H1 (cell line): ENCODE measurements around the gene CDKN2A. TPM values are rescaled to one million over a fixed set of nuclear protein-coding genes. Genes with fewer than 3 reads are reported as not detected.

Experiments used
- CTCF ChIA-PET: fragments of 300-600 bp; sonication (Branson Sonifier 250); formaldehyde crosslinking; loops from one replicate; lab custom pipeline; 2021; ENCODE audit not compliant: partially characterized antibody; lab: Charles Lee
- POLR2A ChIA-PET: fragments of 300-600 bp; sonication (Branson Sonifier 250); formaldehyde crosslinking; loops from one replicate; lab custom pipeline; 2021; ENCODE audit warnings: inconsistent platforms; ENCODE audit not compliant: partially characterized antibody; lab: Charles Lee
- DNase-seq, 2 experiments: peaks; one replicate each; pipeline versions ENCODE4 v3.0.0 to v3.0.0-alpha.2; 2010 to 2022; ENCODE audit warnings: low spot score in 2 of 2, low read depth in 1 of 2, mixed read lengths in 1 of 2
- FAIRE-seq: peaks from 2 replicates; lab custom pipeline; 2011; peaks lifted over from hg19 to GRCh38; lab: Jason Lieb, UNC
- H2AFZ ChIP-seq: 2 replicates; pipeline ENCODE4 v1.8.1; 2012; ENCODE audit warnings: low read length, inconsistent platforms
- H2AK5ac ChIP-seq: 2 replicates; pipeline ENCODE4 v1.6.1; 2013; ENCODE audit warnings: low read depth, low read length
- H2BK120ac ChIP-seq: replicated peaks from 2 replicates; pipeline ENCODE3; 2013; ENCODE audit warnings: low read depth, low read length, inconsistent platforms
- H2BK12ac ChIP-seq: 2 replicates; pipeline ENCODE4 v1.6.1; 2013; ENCODE audit warnings: low read depth, low read length
- H2BK15ac ChIP-seq: 2 replicates; pipeline ENCODE4 v1.6.1; 2013; ENCODE audit warnings: low read length
- H2BK20ac ChIP-seq: 2 replicates; pipeline ENCODE4 v1.6.1; 2013; ENCODE audit warnings: low read length
- H2BK5ac ChIP-seq: 2 replicates; pipeline ENCODE4 v1.6.1; 2013; ENCODE audit warnings: low read depth, low read length
- H3K14ac ChIP-seq: 2 replicates; pipeline ENCODE4 v1.6.1; 2013; ENCODE audit warnings: inconsistent platforms; ENCODE audit not compliant: insufficient read length
- H3K18ac ChIP-seq: 2 replicates; pipeline ENCODE4 v1.6.1; 2013; ENCODE audit warnings: low read length; ENCODE audit errors: extremely low read depth
- H3K23ac ChIP-seq: 2 replicates; pipeline ENCODE4 v1.6.1; 2013; ENCODE audit warnings: inconsistent platforms; ENCODE audit not compliant: insufficient read length
- H3K23me2 ChIP-seq: 2 replicates; pipeline ENCODE4 v1.6.1; 2013; ENCODE audit warnings: low read depth, low read length
- H3K27ac ChIP-seq: 2 replicates; pipeline ENCODE4 v1.6.1; 2011; ENCODE audit warnings: low read depth, low read length, inconsistent platforms
- H3K27me3 ChIP-seq, 4 experiments: replicated peaks in 1 of 4; 1 replicate in 1 of 4; 2 replicates in 3 of 4; pipeline versions ENCODE4 v1.6.1 to v1.8.1; 2011 to 2013; ENCODE audit warnings: low read length in 3 of 4, mild to moderate bottlenecking in 3 of 4, inconsistent platforms in 2 of 4, mixed read lengths in 2 of 4, moderate library complexity in 1 of 4; ENCODE audit not compliant: control insufficient read depth in 3 of 4, insufficient read depth in 3 of 4; ENCODE audit errors: extremely low read depth in 1 of 4
- H3K36me3 ChIP-seq, 4 experiments: 2 replicates each; pipeline versions ENCODE4 v1.6.1 to v1.8.1; 2011 to 2013; ENCODE audit warnings: mild to moderate bottlenecking in 4 of 4, low read length in 3 of 4, moderate library complexity in 2 of 4, control low read depth in 1 of 4, inconsistent platforms in 1 of 4; ENCODE audit not compliant: insufficient read depth in 4 of 4, control insufficient read depth in 2 of 4
- H3K4ac ChIP-seq: replicated peaks from 2 replicates; pipeline ENCODE3; 2013; ENCODE audit warnings: low read length, low read depth, mixed read lengths, inconsistent platforms; ENCODE audit not compliant: insufficient read length
- H3K4me1 ChIP-seq, 4 experiments: replicated peaks in 1 of 4; 1 replicate in 1 of 4; 2 replicates in 3 of 4; pipeline versions ENCODE4 v1.6.1 to v1.8.1; 2011 to 2013; ENCODE audit warnings: low read length in 3 of 4, inconsistent platforms in 2 of 4, mixed read lengths in 1 of 4; ENCODE audit not compliant: insufficient read depth in 4 of 4, control insufficient read depth in 3 of 4
- H3K4me2 ChIP-seq, 2 experiments: 2 replicates each; pipeline versions ENCODE4 v1.6.1 to v1.8.1; 2011 to 2013; ENCODE audit warnings: low read depth in 2 of 2, low read length in 2 of 2, control low read depth in 1 of 2, inconsistent platforms in 1 of 2, mild to moderate bottlenecking in 1 of 2; ENCODE audit not compliant: insufficient read depth in 1 of 2
- H3K4me3 ChIP-seq, 4 experiments: fragments of 200-600, 300-600 bp in 1 of 4; sonication (generic), shearing (Covaris generic), sonication (Bioruptor Twin) in 1 of 4; 2 replicates each; pipeline versions ENCODE4 v1.5.1 to v1.8.1; 2011 to 2016; ENCODE audit warnings: low read length in 4 of 4, low read depth in 3 of 4, control low read depth in 2 of 4, inconsistent platforms in 2 of 4, mild to moderate bottlenecking in 2 of 4, mixed read lengths in 1 of 4, moderate library complexity in 1 of 4; ENCODE audit not compliant: insufficient read depth in 2 of 4; ENCODE audit errors: extremely low read depth in 1 of 4
- H3K56ac ChIP-seq: replicated peaks from 2 replicates; pipeline ENCODE3; 2013; ENCODE audit warnings: low read depth, mild to moderate bottlenecking, mixed read lengths, low read length, inconsistent platforms; ENCODE audit not compliant: insufficient read length
- H3K79me1 ChIP-seq: 2 replicates; pipeline ENCODE4 v1.6.1; 2013; ENCODE audit warnings: low read depth, low read length, control low read depth
- H3K79me2 ChIP-seq, 2 experiments: 2 replicates each; pipeline versions ENCODE4 v1.6.1 to v1.8.1; 2012 to 2013; ENCODE audit warnings: low read length in 2 of 2, mild to moderate bottlenecking in 2 of 2, inconsistent platforms in 1 of 2; ENCODE audit not compliant: insufficient read depth in 2 of 2, control insufficient read depth in 1 of 2
- H3K9ac ChIP-seq, 4 experiments: replicated peaks in 1 of 4; 1 replicate in 1 of 4; 2 replicates in 3 of 4; pipeline versions ENCODE4 v1.6.1 to v1.8.1; 2011 to 2013; ENCODE audit warnings: low read depth in 3 of 4, low read length in 3 of 4, control low read depth in 2 of 4, mild to moderate bottlenecking in 2 of 4, moderate library complexity in 2 of 4, inconsistent platforms in 1 of 4; ENCODE audit errors: extremely low read depth in 1 of 4
- H3K9me3 ChIP-seq, 2 experiments: 2 replicates each; pipeline versions ENCODE4 v1.6.1 to v1.8.1; 2012 to 2013; ENCODE audit warnings: mild to moderate bottlenecking in 2 of 2, moderate library complexity in 2 of 2, control low read depth in 1 of 2, inconsistent platforms in 1 of 2, low read depth in 1 of 2, low read length in 1 of 2, mixed read lengths in 1 of 2; ENCODE audit not compliant: insufficient read depth in 2 of 2
- H4K20me1 ChIP-seq, 2 experiments: replicated peaks in 1 of 2; 2 replicates each; pipeline versions ENCODE3 to v1.8.1; 2011 to 2013; ENCODE audit warnings: inconsistent platforms in 2 of 2, low read length in 2 of 2, mild to moderate bottlenecking in 1 of 2; ENCODE audit not compliant: insufficient read depth in 2 of 2, control insufficient read depth in 1 of 2
- H4K5ac ChIP-seq: 2 replicates; pipeline ENCODE4 v1.6.1; 2013; ENCODE audit warnings: low read length, low read depth, mixed read lengths, inconsistent platforms; ENCODE audit not compliant: insufficient read length
- H4K8ac ChIP-seq: 2 replicates; pipeline ENCODE4 v1.8.0; 2013; ENCODE audit warnings: mild to moderate bottlenecking, moderate library complexity, low read length, inconsistent platforms; ENCODE audit not compliant: insufficient read depth; ENCODE audit errors: extremely low read depth
- H4K91ac ChIP-seq: replicated peaks from 2 replicates; pipeline ENCODE3; 2013; ENCODE audit warnings: low read length, mixed read lengths, inconsistent platforms; ENCODE audit not compliant: insufficient read length
- CEBPB ChIP-seq: IDR thresholded peaks from 2 replicates; pipeline ENCODE4 v1.6.1; 2012; ENCODE audit warnings: low read depth, low read length
- MAFK ChIP-seq: IDR thresholded peaks from 2 replicates; pipeline ENCODE4 v1.6.1; 2012; ENCODE audit warnings: low read depth, mild to moderate bottlenecking, improper control_type of control experiment, low read length
- WGBS, 2 experiments: shearing (Covaris generic) in 1 of 2; methylation state at CpG; one replicate each; pipeline versions ENCODE4 v1.1.6 to v1.1.7; 2013 to 2015; ENCODE audit warnings: low lambda C conversion rate in 2 of 2, mixed read lengths in 2 of 2, inconsistent platforms in 1 of 2, low coverage in 1 of 2, missing lambda C conversion rate in 1 of 2; ENCODE audit not compliant: insufficient replicate concordance in 2 of 2, insufficient coverage in 1 of 2, insufficient read length in 1 of 2; ENCODE audit errors: extremely low coverage in 1 of 2, missing lambda C conversion rate in 1 of 2; 5-methylcytosine and 5-hydroxymethylcytosine counted together
- polyA plus RNA-seq, 7 experiments: library from polyadenylated mRNA; depleted of rRNA in 3 of 7; stranded (reverse) in 5 of 7; unstranded in 2 of 7; fragments of >200 nt in 5 of 7; fragments of 200-250 nt in 2 of 7; gene quantifications; 1 replicate in 5 of 7; 2 replicates in 1 of 7; 4 replicates in 1 of 7; pipeline versions ENCODE4 v1.2.1 to v1.2.3, GENCODE V29; 2011 to 2013; ENCODE audit warnings: missing spikeins in 2 of 7, mixed read lengths in 2 of 7
- total RNA-seq: library from RNA; stranded (reverse); fragmentation: NEBNext Ultra II Directional; extraction: Animal tissue kit (Norgen Biotek cat#: 25700); gene quantifications from 2 replicates; pipeline ENCODE4 v1.2.1, GENCODE V29; 2021

Gene CDKN2A
- total and polyA plus RNA-seq, 2 of the 8 experiments (the other 6 are each of a cell fraction or from before 2014, with no cell fraction given): 0.51 to 0.73 TPM

DNA sequence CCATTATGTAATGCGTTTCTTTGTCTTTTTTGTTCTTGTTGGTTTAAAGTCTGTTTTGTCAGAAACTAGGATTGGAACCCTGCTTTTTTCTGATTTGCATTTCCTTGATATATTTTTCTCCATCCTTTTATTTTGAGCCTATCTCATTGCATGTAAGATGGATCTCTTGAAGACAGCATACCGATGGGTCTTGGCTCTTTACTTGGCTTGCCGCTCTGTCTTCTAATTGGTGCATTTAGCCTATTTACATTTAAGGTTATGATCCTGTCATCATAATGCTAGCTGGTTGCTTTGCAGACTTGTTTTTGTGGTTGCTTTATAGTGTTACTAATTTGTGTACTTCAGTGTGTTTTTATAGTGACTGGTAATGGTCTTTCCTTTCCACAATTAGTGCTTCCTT, 28.2 kb upstream of the CDKN2A start:
- no peaks in the 10 kb centered on the region for H3K36me3 ChIP-seq
- H3K9ac ChIP-seq: no peak overlapping the region
- no peaks in the 10 kb centered on the region for H3K27me3 ChIP-seq
- H3K4me3 ChIP-seq: no peak overlapping the region
- POLR2A ChIA-PET: no interaction called here
- H4K91ac ChIP-seq: no peak overlapping the region
- no peaks in the 10 kb centered on the region for H3K23me2 ChIP-seq
- H3K9me3 ChIP-seq: no peaks in the 10 kb centered on the region
- H2AK5ac ChIP-seq: no peak overlapping the region
- H3K4me1 ChIP-seq: no peaks in the 10 kb centered on the region
- no peak overlapping the region for H3K18ac ChIP-seq
- H2BK120ac ChIP-seq: no peak overlapping the region
- H3K4ac ChIP-seq: no peak overlapping the region
- no peak overlapping the region for H3K4me2 ChIP-seq
- TF ChIP-seq CEBPB (no peak), MAFK (no peak)
- TF ChIP-seq, all 59 proteins: peak for 0
- Histone ChIP-seq H2BK12ac (no peak overlapping the region), H3K79me1 (no peaks in the 10 kb centered on the region), H3K14ac (no peak overlapping the region), H3K56ac (no peak overlapping the region), H4K20me1 (no peaks in the 10 kb centered on the region), H2BK15ac (no peak overlapping the region), H4K8ac (no peak overlapping the region), H3K79me2 (no peaks in the 10 kb centered on the region), H3K27ac (no peak overlapping the region), H2AFZ (no peak overlapping the region), H2BK5ac (no peak overlapping the region), H4K5ac (no peak overlapping the region), H2BK20ac (no peak overlapping the region), H3K23ac (no peak overlapping the region)
- 93% methylated on average over 3 of the region's 3 CpGs; no CpG with 5 or more reads in 1 of the 2 experiments for WGBS, 2 experiments
- DNase-seq (no peak), FAIRE-seq (no peak)
- CTCF ChIA-PET: interaction anchor here (1.8 to 1.9 kb wide), 2 partner anchors 11 to 14 kb away, joined by 6 to 10 read pairs; partner anchors contain the start of gene CDKN2B
